NOMO-1 (cell line): Measurements from ENCODE around the gene OLFM4.

Experiments
- DNase-seq, 2 experiments: peaks; one replicate each; lab custom pipeline; 2025; ENCODE audit not compliant: unreplicated experiment in 2 of 2; lab: John Stamatoyannopoulos, UW

Gene OLFM4

GRCh38 chr13:53064731-53065130 lies 36.1 kb downstream of the OLFM4 start:
- DNase-seq: no peak

- no peak for DNase-seq
These were observed 37.8 kb downstream of the OLFM4 start for GRCh38 chr13:53066411-53066810.

DNA sequence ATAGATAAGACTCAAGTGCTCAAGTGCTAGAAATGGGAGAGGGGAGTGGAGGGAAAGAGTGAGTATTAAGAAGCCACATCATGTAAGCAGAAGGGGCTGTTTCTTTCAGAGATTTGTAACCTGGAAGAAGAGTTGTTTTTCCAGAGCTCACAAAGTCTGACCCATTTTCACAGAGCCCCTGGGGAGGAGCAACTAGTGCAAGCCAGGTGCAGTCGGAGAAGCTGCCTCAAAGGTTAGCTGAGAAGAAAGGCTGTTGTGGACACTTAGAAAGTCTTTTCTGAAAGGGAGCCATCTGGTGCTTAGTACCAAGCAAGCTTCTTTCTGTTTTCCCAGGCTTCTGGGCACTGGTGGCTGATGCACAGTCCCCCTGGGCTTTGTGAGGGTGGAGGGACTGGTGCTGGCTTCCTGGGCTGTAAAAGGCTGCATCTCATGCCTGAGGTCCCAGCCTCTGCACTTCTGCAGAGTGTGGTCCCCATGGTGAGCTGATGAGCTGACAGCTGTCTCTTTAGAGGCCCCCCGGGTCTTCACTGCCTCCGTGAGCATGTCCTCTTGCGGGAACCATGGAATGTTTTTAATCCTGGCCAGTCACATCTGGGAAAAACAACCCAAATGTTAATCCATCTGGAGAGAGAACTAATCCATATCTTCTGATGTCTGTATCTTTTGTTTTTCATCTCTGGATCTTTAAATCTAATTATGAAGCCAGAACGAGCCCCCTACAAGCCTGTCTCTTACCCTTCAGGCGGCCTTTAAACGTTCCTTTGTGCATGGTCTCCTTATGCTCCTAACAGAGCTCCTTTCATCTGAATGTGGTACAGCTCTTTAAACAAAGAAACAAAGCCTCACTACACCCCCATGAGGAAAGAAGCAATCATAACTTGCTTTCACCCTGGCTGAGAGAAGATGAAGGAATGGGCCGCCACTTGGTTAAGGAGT lies 40.2 kb downstream of the OLFM4 start:
- DNase-seq: no peak

DNA sequence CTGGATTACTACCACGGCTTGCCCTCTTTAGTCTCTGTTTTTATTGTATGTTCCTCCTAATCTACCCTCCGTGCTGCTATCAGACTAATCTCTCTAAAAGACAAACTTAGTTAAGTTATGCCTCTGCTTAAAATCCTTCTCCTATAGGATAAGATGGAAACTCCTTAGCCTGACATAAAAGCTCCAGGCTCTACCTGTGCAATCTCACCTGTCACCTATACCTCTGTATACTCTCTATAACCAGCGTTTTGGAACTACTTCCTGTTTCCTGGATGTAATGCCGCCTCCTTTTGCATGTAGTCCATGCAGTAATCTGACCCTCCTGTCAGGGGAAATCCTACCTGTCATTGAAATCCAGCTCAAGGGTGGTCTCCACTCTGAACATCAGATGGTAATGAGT lies 41.2 kb downstream of the OLFM4 start:
- DNase-seq: no peak

- DNase-seq: no peak
These were observed 45.1 kb downstream of the OLFM4 start for GRCh38 chr13:53073711-53074110.

GRCh38 chr13:53074114-53074513 lies 45.5 kb downstream of the OLFM4 start:
- no peak for DNase-seq

- no peak for DNase-seq
These were observed 46.9 kb downstream of the OLFM4 start for GRCh38 chr13:53075356-53076041.

DNA sequence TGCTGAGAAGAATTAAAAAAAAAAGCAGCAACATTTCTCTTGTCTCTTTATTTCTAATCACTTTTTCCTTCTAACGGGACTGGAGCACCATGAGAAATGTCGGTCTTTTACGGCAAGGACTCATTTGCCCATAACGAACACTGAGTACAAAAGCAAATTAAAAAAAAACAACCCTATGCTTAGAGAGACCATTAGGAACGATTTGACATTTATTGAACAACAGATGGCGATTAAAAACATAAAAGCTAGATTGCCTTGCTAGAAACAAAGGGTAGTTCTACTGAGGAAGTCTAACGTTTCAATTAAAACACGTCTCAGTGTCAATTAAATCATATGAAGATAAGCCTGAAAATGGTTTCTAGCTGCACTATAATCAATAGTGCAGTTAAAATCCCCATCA lies 51.1 kb downstream of the OLFM4 start:
- no peak for DNase-seq

GRCh38 chr13:53088871-53089270 lies 60.3 kb downstream of the OLFM4 start:
- DNase-seq: no peak

DNA sequence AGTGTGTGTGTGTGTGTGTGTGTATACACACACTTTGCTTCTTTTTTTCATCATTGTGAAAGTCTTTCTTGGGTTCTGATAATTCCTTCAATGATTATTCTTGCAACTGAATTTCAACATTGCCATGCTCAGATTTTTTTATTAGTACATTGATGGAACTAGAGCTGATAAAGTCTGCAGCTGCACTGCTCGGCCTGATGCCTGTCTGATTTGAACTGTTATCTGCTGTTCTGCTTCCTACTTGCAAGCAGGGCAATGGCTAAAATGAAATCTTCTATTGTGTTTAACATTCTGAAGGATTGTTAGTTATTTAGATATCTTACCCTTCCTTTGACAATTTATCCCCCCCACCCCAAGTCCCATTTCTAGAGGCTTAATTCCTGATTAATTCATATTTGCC lies 61.3 kb downstream of the OLFM4 start:
- DNase-seq: no peak

GRCh38 chr13:53090461-53090860 lies 61.8 kb downstream of the OLFM4 start:
- DNase-seq: no peak

- no peak for DNase-seq
These were observed 64.3 kb downstream of the OLFM4 start for GRCh38 chr13:53092931-53093330.

GRCh38 chr13:53098455-53098854 lies 69.8 kb downstream of the OLFM4 start:
- DNase-seq: no peak

- no peak for DNase-seq
These were observed 71.9 kb downstream of the OLFM4 start for GRCh38 chr13:53100394-53101063.
